BLaER1 treated with 17β-estradiol and CSF1 and Interleukin-3, amounts not matched to agents 10 nM and 100 nM (cell line): ENCODE measurements around the gene GORASP2.

Experiments
- H3K27ac ChIP-seq, 11 experiments: shearing (Covaris generic); formaldehyde crosslinking; 2 replicates each; pipeline ENCODE4 v1.8.1; 2022
- H3K27me3 ChIP-seq, 11 experiments: shearing (Covaris generic); formaldehyde crosslinking; 2 replicates each; pipeline ENCODE4 v1.8.1; 2022
- H3K36me3 ChIP-seq, 11 experiments: shearing (Covaris generic); formaldehyde crosslinking; 2 replicates each; pipeline ENCODE4 v1.8.1; 2022
- H3K4me1 ChIP-seq, 10 experiments: shearing (Covaris generic); formaldehyde crosslinking; 2 replicates each; pipeline ENCODE4 v1.8.1; 2022
- H3K4me2 ChIP-seq, 11 experiments: shearing (Covaris generic); formaldehyde crosslinking; 2 replicates each; pipeline ENCODE4 v1.8.1; 2022
- H3K4me3 ChIP-seq, 10 experiments: shearing (Covaris generic); formaldehyde crosslinking; 2 replicates each; pipeline ENCODE4 v1.8.1; 2022
- H3K9ac ChIP-seq, 11 experiments: shearing (Covaris generic); formaldehyde crosslinking; 2 replicates each; pipeline ENCODE4 v1.8.1; 2022
- H3K9me3 ChIP-seq, 11 experiments: shearing (Covaris generic); formaldehyde crosslinking; replicated peaks in 1 of 11; 2 replicates each; pipeline ENCODE4 v1.8.1; 2022
- H4K20me1 ChIP-seq, 11 experiments: shearing (Covaris generic); formaldehyde crosslinking; 2 replicates each; pipeline ENCODE4 v1.8.1; 2022
- Cebpa-rat ChIP-seq, 11 experiments: shearing (Covaris generic); IDR thresholded peaks; 2 replicates each; pipeline ENCODE4 v1.8.1; 2022

GORASP2 gene

DNA sequence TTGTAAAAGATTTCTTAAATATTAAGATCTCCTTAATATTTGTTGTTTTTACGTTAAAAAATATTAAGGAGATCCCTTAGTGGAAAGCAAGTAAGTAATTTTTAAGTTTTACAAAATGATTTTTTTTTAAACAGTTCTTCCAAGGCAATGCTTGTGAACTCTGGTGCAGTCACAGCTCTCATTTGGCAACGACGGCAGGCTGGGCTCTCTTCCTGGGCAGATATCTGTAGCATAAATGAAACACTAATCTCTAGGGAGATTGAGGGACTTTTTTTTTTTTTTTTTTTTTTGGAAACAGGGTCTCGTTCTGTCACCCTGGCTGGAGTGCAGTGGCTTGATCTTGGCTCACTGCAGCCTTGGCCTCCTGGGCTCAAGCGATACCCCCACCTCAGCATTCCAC, 38.5 kb downstream of the GORASP2 start:
- no peak for TF ChIP-seq Cebpa-rat (IDR thresholded peaks at IDR 0.05)
- Histone ChIP-seq H3K36me3 (peaks cover 58 to 66% (median 60%) of the 10 kb centered on the region in 11 experiments), H3K27ac (no peak overlapping the region), H3K4me1 (peaks cover 0 to 7% (median 0%) of the 10 kb centered on the region in 10 experiments; a peak in 1 of 20 replicates), H3K4me2 (no peak overlapping the region), H3K4me3 (no peak overlapping the region), H3K9me3 (no peaks in the 10 kb centered on the region), H3K9ac (no peak overlapping the region), H3K27me3 (no peaks in the 10 kb centered on the region), H4K20me1 (peaks cover 0 to 44% (median 6%) of the 10 kb centered on the region in 11 experiments; a peak in 9 of 22 replicates)

DNA sequence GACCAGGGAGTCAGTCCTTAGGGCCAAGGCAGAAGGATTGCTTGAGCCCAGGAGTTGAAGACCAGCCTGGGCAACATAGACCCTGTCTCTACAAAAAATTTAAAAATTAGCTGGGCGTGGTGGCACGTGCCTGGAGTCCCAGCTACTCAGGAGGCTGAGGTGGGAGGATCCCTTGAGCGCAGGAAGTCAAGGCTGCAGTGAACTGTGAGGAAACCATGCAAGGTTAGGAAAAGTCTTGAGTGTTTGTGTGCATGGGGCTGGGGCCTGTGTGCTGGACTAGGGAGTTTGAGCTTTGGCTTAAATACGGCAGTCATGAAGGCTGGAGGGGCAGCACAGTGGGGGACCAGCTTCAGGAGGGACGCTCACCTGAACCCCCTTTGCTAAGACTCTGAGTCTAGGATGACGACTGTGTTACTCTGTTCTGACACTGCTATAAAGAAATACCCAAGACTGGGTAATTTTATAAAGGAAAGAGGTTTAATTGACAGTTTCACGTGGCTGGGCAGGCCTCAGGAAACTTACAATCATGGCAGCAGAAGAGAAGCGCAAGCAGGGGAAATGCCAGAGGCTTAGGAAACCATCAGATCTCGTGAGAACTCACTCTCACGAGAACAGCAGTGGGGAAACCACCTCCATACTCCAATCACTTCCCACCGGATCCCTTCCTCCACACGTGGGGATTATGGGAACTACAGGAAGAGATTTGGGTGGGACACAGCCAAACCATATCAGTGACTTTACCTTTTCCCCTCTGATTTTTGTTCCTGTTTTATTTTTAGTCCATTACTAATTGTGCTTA, 39.4 kb downstream of the GORASP2 start:
- Histone ChIP-seq H3K9me3 (no peaks in the 10 kb centered on the region), H3K4me3 (no peak overlapping the region), H3K36me3 (peaks cover 51 to 59% (median 53%) of the 10 kb centered on the region in 11 experiments), H3K27ac (no peak overlapping the region), H3K27me3 (no peaks in the 10 kb centered on the region), H3K4me2 (no peak overlapping the region), H3K4me1 (peaks cover 0 to 9% (median 7%) of the 10 kb centered on the region in 10 experiments; a peak in 11 of 20 replicates), H3K9ac (no peak overlapping the region), H4K20me1 (peaks cover 0 to 44% (median 6%) of the 10 kb centered on the region in 11 experiments; a peak in 9 of 22 replicates)
- no peak for TF ChIP-seq Cebpa-rat (IDR thresholded peaks at IDR 0.05)

DNA sequence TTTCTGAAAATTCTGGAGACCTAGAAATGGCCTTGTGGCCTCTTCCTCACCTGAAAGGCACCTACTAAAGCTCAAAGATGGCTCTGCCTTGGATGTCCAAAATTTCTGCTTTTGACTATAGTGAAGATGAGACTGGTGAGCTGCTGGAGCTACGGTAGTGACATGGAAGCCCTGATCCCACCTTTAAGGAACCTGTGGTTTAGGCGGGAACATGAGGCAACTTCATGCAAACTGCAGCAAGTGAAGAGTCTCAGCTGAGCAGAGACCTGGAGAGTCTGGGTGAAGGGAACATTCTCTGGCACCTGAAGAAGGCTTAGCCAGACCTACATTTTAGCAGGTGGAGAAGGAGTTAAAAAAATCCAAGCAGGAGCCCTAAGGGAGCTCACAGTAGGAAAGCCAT, 40.0 kb downstream of the GORASP2 start:
- Histone ChIP-seq H3K9me3 (no peaks in the 10 kb centered on the region), H3K27ac (no peak overlapping the region), H3K27me3 (peaks cover 0 to under 1% (median 0%) of the 10 kb centered on the region in 11 experiments; a peak in 1 of 22 replicates), H3K36me3 (peaks cover 45 to 52% (median 47%) of the 10 kb centered on the region in 11 experiments), H3K9ac (no peak overlapping the region), H3K4me1 (peaks cover 0 to 11% (median 9%) of the 10 kb centered on the region in 10 experiments; a peak in 12 of 20 replicates), H4K20me1 (peaks cover 0 to 43% (median 6%) of the 10 kb centered on the region in 11 experiments; a peak in 9 of 22 replicates), H3K4me2 (no peak overlapping the region), H3K4me3 (no peak overlapping the region)
- no peak for TF ChIP-seq Cebpa-rat (IDR thresholded peaks at IDR 0.05)

DNA sequence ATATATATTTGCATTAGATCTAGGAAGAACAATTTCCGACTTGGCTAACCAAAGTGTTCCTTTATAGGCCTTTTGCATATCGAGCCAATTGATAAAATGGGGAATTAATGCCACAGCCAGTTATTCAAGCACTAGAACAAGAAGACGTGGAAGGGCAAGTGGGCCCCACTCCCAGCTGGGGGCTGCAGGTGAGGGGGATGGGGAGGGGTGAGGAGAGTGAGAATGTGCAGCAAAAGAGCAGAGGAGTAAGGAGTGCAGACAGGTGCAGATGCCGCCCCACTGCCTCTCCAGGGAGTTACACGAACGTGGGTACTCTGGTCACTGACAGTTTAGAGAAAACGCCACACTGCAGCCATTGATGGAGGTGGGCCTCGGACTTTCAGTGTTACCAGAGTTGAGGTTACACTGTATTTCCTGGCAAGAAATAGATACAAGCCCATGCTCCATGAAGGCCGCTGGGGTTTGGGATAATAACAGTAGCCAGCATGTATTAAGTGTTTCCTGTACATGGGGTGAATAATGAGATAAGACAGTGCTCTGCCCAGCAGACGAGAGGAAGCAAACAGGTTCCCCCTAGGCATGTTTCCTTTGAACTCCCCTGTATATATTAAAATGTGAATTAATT, 40.9 kb downstream of the GORASP2 start:
- no peaks in the 10 kb centered on the region for H3K9me3 ChIP-seq
- H3K4me3 ChIP-seq: no peak overlapping the region
- H4K20me1 ChIP-seq: peaks cover 0 to 37% (median 6%) of the 10 kb centered on the region in 11 experiments; a peak in 9 of 22 replicates
- no peak overlapping the region for H3K27ac ChIP-seq
- H3K36me3 ChIP-seq: peaks cover 35 to 43% (median 37%) of the 10 kb centered on the region in 11 experiments
- no peak for TF ChIP-seq Cebpa-rat (IDR thresholded peaks at IDR 0.05)
- H3K27me3 ChIP-seq: peaks cover 0 to 9% (median 0%) of the 10 kb centered on the region in 11 experiments; a peak in 2 of 22 replicates
- no peak overlapping the region for H3K4me2 ChIP-seq
- peaks cover 0 to 21% (median 12%) of the 10 kb centered on the region in 10 experiments; a peak in 13 of 20 replicates for H3K4me1 ChIP-seq
- no peak overlapping the region for H3K9ac ChIP-seq

DNA sequence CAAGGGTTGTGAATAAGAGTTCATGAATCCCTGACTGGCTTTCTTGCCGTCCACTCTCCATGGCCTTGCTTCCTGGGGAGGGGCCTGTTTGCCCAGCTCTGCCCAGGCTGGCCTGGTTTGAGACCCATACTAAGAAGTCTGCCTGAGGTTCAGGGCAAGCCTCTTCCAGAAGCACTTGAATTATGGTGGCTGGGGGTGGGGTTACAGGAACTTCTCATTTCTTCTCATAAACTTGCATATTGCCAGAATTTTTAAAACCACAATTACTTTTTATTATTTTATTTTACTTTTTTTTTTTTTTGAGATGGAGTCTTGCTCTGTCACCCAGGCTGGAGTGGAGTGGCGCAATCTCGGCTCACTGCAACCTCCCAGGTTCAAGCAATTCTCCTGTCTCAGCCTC, 42.0 kb downstream of the GORASP2 start:
- Histone ChIP-seq H3K27ac (no peak overlapping the region), H3K27me3 (peaks cover 0 to 9% (median 0%) of the 10 kb centered on the region in 11 experiments; a peak in 2 of 22 replicates), H3K9me3 (no peaks in the 10 kb centered on the region), H3K4me3 (no peak overlapping the region), H3K4me1 (peaks cover 0 to 32% (median 19%) of the 10 kb centered on the region in 10 experiments; a peak in 15 of 20 replicates), H4K20me1 (peaks cover 0 to 26% (median 4%) of the 10 kb centered on the region in 11 experiments; a peak in 5 of 22 replicates), H3K4me2 (no peak overlapping the region), H3K36me3 (peaks cover 24 to 32% (median 27%) of the 10 kb centered on the region in 11 experiments), H3K9ac (no peak overlapping the region)
- no peak for TF ChIP-seq Cebpa-rat (IDR thresholded peaks at IDR 0.05)

DNA sequence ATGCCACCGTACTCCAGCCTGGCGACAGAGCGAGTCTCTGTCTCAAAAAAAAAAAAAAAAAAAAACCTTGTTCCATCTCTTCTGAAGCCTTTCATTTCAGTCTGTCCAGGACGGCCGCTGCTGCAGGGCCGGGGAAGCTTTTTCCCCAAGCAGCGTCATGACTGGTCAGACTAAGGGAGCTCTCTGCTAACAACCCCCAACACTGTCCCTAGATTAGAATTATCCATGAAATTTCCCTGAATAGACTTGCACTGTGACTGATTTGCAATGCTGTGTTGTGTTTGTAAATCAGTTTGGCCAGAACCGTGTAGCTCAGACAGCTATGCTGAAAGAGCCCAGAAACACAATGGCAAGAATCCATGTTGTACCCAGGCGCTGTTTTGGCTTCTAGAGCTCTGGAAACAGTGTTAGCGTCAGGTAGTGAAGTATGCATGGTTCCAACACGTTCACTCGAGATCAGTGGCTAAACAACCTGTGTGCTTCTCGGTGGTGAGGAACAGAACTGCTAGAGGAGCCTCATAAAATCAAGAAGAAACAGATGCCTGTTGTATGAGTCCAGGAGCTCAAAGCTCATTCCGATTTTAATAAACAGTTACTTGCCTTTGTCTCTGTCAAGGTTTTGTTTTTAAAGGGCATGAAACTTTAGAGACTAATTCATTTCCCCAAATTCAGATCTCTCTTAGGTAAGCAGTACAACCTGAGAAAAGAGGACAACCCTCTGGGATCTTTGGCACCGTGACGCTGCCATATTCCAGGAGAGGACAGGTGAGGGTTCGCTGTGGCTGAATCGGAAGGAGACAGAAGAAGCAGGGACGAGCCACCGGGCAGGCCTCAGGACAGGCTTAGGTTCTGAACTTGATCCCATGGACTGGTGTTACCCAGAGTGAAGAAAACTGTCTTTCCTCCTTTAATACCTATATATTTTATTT, 43.5 kb downstream of the GORASP2 start:
- Histone ChIP-seq H3K4me1 (peaks cover 0 to 33% (median 19%) of the 10 kb centered on the region in 10 experiments; a peak in 15 of 20 replicates), H3K27ac (peak overlapping the region in 4 of 11 experiments; percentile 16 to 85 (median 78); a peak in 4 of 22 replicates), H3K36me3 (peaks cover 9 to 17% (median 12%) of the 10 kb centered on the region in 11 experiments; a peak in 20 of 22 replicates), H3K9ac (peak overlapping the region; percentile 74 to 90 (median 87); a peak in 15 of 22 replicates), H4K20me1 (peaks cover 0 to 22% (median 0%) of the 10 kb centered on the region in 11 experiments; a peak in 3 of 22 replicates), H3K4me2 (peak overlapping the region; percentile 84 to 97 (median 92)), H3K9me3 (no peaks in the 10 kb centered on the region), H3K27me3 (peaks cover 0 to 9% (median 0%) of the 10 kb centered on the region in 11 experiments; a peak in 2 of 22 replicates), H3K4me3 (peak overlapping the region; percentile 63 to 80 (median 71); a peak in 16 of 20 replicates)
- no peak for TF ChIP-seq Cebpa-rat (IDR thresholded peaks at IDR 0.05)

DNA sequence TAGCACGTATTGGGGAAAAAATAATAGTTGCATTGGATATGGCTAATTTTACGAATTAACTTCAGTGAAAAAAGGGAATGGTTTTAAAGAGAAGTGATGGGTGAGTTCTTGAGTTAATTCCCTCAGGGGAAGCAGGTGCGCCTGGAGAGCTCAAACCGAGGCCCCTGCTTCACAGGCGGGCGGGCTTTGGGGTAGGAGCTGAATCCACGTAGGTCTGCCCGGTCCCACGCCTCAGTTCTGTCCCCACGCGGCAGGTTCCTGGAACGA, 44.1 kb downstream of the GORASP2 start:
- peaks cover 0 to 33% (median 19%) of the 10 kb centered on the region in 10 experiments; a peak in 15 of 20 replicates for H3K4me1 ChIP-seq
- peak overlapping the region; percentile 74 to 90 (median 87); a peak in 21 of 22 replicates for H3K9ac ChIP-seq
- peak overlapping the region; percentile 84 to 97 (median 92) for H3K4me2 ChIP-seq
- H4K20me1 ChIP-seq: peaks cover 0 to 17% (median 0%) of the 10 kb centered on the region in 11 experiments; a peak in 3 of 22 replicates
- H3K27me3 ChIP-seq: peaks cover 0 to 9% (median 0%) of the 10 kb centered on the region in 11 experiments; a peak in 2 of 22 replicates
- peak overlapping the region; percentile 63 to 80 (median 71) for H3K4me3 ChIP-seq
- peak overlapping the region in 9 of 11 experiments; percentile 16 to 89 (median 79); a peak in 13 of 22 replicates for H3K27ac ChIP-seq
- no peaks in the 10 kb centered on the region for H3K9me3 ChIP-seq
- H3K36me3 ChIP-seq: peaks cover 3 to 11% (median 6%) of the 10 kb centered on the region in 11 experiments; a peak in 20 of 22 replicates
- TF ChIP-seq Cebpa-rat (IDR thresholded peaks at IDR 0.05): no peak
